KBM-7 (cell line): ENCODE measurements around the gene RIN3.

Source experiments
- DNase-seq: peaks from one replicate; pipeline ENCODE4 v3.0.0-alpha.2; 2015
- in situ Hi-C: fragments of 300-500 bp; cut with MboI; formaldehyde crosslinking; loops from 2 replicates; pipeline ENCODE4 v1.14.3; 2020; ENCODE audit warnings: low sequenced_read_pairs, low pct_unique_long_range_greater_than_20kb, mixed read lengths

The RIN3 gene

GRCh38 chr14:92503756-92504491 lies 9.7 kb upstream of the RIN3 start:
- in situ Hi-C loops, result no loop called here
- no peak for DNase-seq

- no peak for DNase-seq
- in situ Hi-C loops, result no loop called here
Measured at GRCh38 chr14:92505826-92506225, 7.8 kb upstream of the RIN3 start.

GRCh38 chr14:92506231-92506630 lies 7.3 kb upstream of the RIN3 start:
- in situ Hi-C loops, result no loop called here
- DNase-seq, result no peak

- in situ Hi-C loops, result no loop called here
- peak; percentile 74 for DNase-seq
Measured at GRCh38 chr14:92507174-92507768, 6.3 kb upstream of the RIN3 start.

GRCh38 chr14:92510972-92511371 lies 2.6 kb upstream of the RIN3 start:
- in situ Hi-C loops, result no loop called here
- DNase-seq, result no peak

- DNase-seq, result no peak
- in situ Hi-C loops, result no loop called here
Measured at GRCh38 chr14:92511453-92512238, 1.9 kb upstream of the RIN3 start.

GRCh38 chr14:92512807-92513203 lies 776 bp upstream of the RIN3 start:
- in situ Hi-C loops, result no loop called here

GRCh38 chr14:92513966-92514843 lies 624 bp downstream of the RIN3 start:
- no peak for DNase-seq
- in situ Hi-C loops, result no loop called here

More at GRCh38 chr14:92512807-92513203, 776 bp upstream of the RIN3 start:
- no peak for DNase-seq

GRCh38 chr14:92514844-92515514 lies 1.4 kb downstream of the RIN3 start:
- no peak for DNase-seq
- in situ Hi-C loops, result no loop called here

- no peak for DNase-seq
- in situ Hi-C loops, result no loop called here
Measured at GRCh38 chr14:92515546-92516343, 2.2 kb downstream of the RIN3 start.

- no peak for DNase-seq
- in situ Hi-C loops, result no loop called here
Measured at GRCh38 chr14:92516344-92516965, 2.9 kb downstream of the RIN3 start.

GRCh38 chr14:92516966-92517506 lies 3.5 kb downstream of the RIN3 start:
- in situ Hi-C loops, result no loop called here

GRCh38 chr14:92517761-92518160 lies 4.2 kb downstream of the RIN3 start:
- DNase-seq, result no peak
- in situ Hi-C loops, result no loop called here

More at GRCh38 chr14:92516966-92517506, 3.5 kb downstream of the RIN3 start:
- DNase-seq, result no peak

GRCh38 chr14:92519246-92520101 lies 5.9 kb downstream of the RIN3 start:
- in situ Hi-C loops, result no loop called here
- no peak for DNase-seq

GRCh38 chr14:92520102-92521057 lies 6.8 kb downstream of the RIN3 start:
- in situ Hi-C loops, result no loop called here
- no peak for DNase-seq
